Parathyroid adenoma (tissue), 2 donors: ENCODE results near the gene CPT1A.
A peak's percentile ranks its signal among the peaks of the same experiment; 100 is the strongest.

ENCODE experiments used
- H2AFZ ChIP-seq: fragments of 300-600 bp; sonication (generic); one replicate; pipeline ENCODE4 v1.7.0; 2017; ENCODE audit warnings: antibody characterized with exemption, mild to moderate bottlenecking
- H3K27ac ChIP-seq: fragments of 300-600 bp; sonication (generic); one replicate; pipeline ENCODE4 v1.7.0; 2017
- H3K27me3 ChIP-seq: fragments of 300-600 bp; sonication (generic); one replicate; pipeline ENCODE4 v1.7.0; 2017; ENCODE audit warnings: low read length; ENCODE audit not compliant: control insufficient read depth, insufficient read depth
- H3K36me3 ChIP-seq: fragments of 300-600 bp; sonication (generic); one replicate; pipeline ENCODE4 v1.7.0; 2017; ENCODE audit warnings: low read length; ENCODE audit not compliant: control insufficient read depth, insufficient read depth
- H3K4me1 ChIP-seq: fragments of 300-600 bp; sonication (generic); one replicate; pipeline ENCODE4 v1.7.0; 2017; ENCODE audit warnings: control low read depth
- H3K4me2 ChIP-seq: fragments of 300-600 bp; sonication (generic); one replicate; pipeline ENCODE4 v1.7.0; 2017; ENCODE audit warnings: low read length
- H3K4me3 ChIP-seq: fragments of 300-600 bp; sonication (generic); one replicate; pipeline ENCODE4 v1.7.0; 2017; ENCODE audit warnings: low read depth, low read length
- H3K79me2 ChIP-seq: fragments of 300-600 bp; sonication (generic); one replicate; pipeline ENCODE4 v1.7.0; 2017; ENCODE audit warnings: control low read depth
- H3K9ac ChIP-seq: fragments of 300-600 bp; sonication (generic); one replicate; pipeline ENCODE4 v1.7.0; 2017; ENCODE audit warnings: mild to moderate bottlenecking
- H3K9me3 ChIP-seq: fragments of 300-600 bp; sonication (generic); one replicate; pipeline ENCODE4 v1.7.0; 2017; ENCODE audit warnings: low read length; ENCODE audit not compliant: control insufficient read depth
- CTCF ChIP-seq: fragments of 300-600 bp; sonication (generic); IDR thresholded peaks from one replicate; pipeline ENCODE4 v1.7.0; 2017; ENCODE audit warnings: antibody characterized with exemption, mild to moderate bottlenecking
- donor health status: primary hyperparathyroidism.

Gene CPT1A

GRCh38 chr11:68838572-68838964 lies 3.1 kb downstream of the CPT1A start:
- Histone ChIP-seq H3K4me2 (peak overlapping the region; percentile 25), H3K36me3 (no peaks in the 10 kb centered on the region), H3K9me3 (no peaks in the 10 kb centered on the region), H3K27me3 (no peaks in the 10 kb centered on the region), H3K4me1 (peaks cover 27% of the 10 kb centered on the region), H3K27ac (peak overlapping the region; percentile 97), H3K9ac (no peak overlapping the region), H2AFZ (peak overlapping the region; percentile 10), H3K4me3 (peak overlapping the region; percentile 66), H3K79me2 (peaks cover 29% of the 10 kb centered on the region)
- no peak for TF ChIP-seq CTCF

- Histone ChIP-seq H3K36me3 (no peaks in the 10 kb centered on the region), H3K4me1 (peaks cover 30% of the 10 kb centered on the region), H3K27ac (peak overlapping the region; percentile 97), H3K9ac (no peak overlapping the region), H2AFZ (no peak overlapping the region), H3K4me2 (peak overlapping the region; percentile 44), H3K9me3 (no peaks in the 10 kb centered on the region), H3K79me2 (peaks cover 29% of the 10 kb centered on the region), H3K27me3 (no peaks in the 10 kb centered on the region), H3K4me3 (no peak overlapping the region)
- TF ChIP-seq CTCF = no peak
Observed at GRCh38 chr11:68837583-68838571, 3.8 kb downstream of the CPT1A start.

GRCh38 chr11:68835749-68836148 lies 6.0 kb downstream of the CPT1A start:
- no peak for TF ChIP-seq CTCF
- Histone ChIP-seq H3K27me3 (no peaks in the 10 kb centered on the region), H3K4me1 (peaks cover 48% of the 10 kb centered on the region), H3K4me3 (no peak overlapping the region), H2AFZ (no peak overlapping the region), H3K27ac (peak overlapping the region; percentile 97), H3K79me2 (peaks cover 32% of the 10 kb centered on the region), H3K4me2 (no peak overlapping the region), H3K9ac (no peak overlapping the region), H3K9me3 (no peaks in the 10 kb centered on the region), H3K36me3 (no peaks in the 10 kb centered on the region)

GRCh38 chr11:68835328-68835727 lies 6.4 kb downstream of the CPT1A start:
- peaks cover 33% of the 10 kb centered on the region for H3K79me2 ChIP-seq
- no peak overlapping the region for H2AFZ ChIP-seq
- H3K9ac ChIP-seq = no peak overlapping the region
- no peaks in the 10 kb centered on the region for H3K9me3 ChIP-seq
- TF ChIP-seq CTCF = no peak
- no peaks in the 10 kb centered on the region for H3K27me3 ChIP-seq
- H3K36me3 ChIP-seq = no peaks in the 10 kb centered on the region
- H3K4me1 ChIP-seq = peaks cover 52% of the 10 kb centered on the region
- H3K4me2 ChIP-seq = no peak overlapping the region
- no peak overlapping the region for H3K27ac ChIP-seq
- no peak overlapping the region for H3K4me3 ChIP-seq
